B cell (primary cell): ENCODE measurements around the gene LRRC74B. TPM values are rescaled to one million over a fixed set of nuclear protein-coding genes. Genes with fewer than 3 reads are reported as not detected.
A peak's percentile ranks its signal among the peaks of the same experiment; 100 is the strongest.

Source experiments
- ATAC-seq: fragments of 200-7000 bp; cut with Tn5 transposase; one replicate; pipeline ENCODE4 v1.10.0; 2021; ENCODE audit warnings: low read depth, mild to moderate bottlenecking, moderate number of reproducible peaks, moderate library complexity
- CTCF ChIA-PET: fragments of 350-600 bp; sonication (Branson Sonifier 250); formaldehyde crosslinking; loops from one replicate; lab custom pipeline; 2021; ENCODE audit warnings: antibody characterized with exemption, inconsistent platforms; lab: Charles Lee
- POLR2A ChIA-PET: fragments of 350-600 bp; sonication (Branson Sonifier 250); formaldehyde crosslinking; loops from one replicate; lab custom pipeline; 2021; ENCODE audit warnings: antibody characterized with exemption; lab: Charles Lee
- DNase-seq: peaks from one replicate; pipeline ENCODE4 v3.0.0; 2013
- H2AFZ ChIP-seq: 2 replicates; pipeline ENCODE4 v1.6.1; 2012; ENCODE audit warnings: mild to moderate bottlenecking, low read depth, low read length; ENCODE audit not compliant: insufficient read depth, poor library complexity, severe bottlenecking
- H3K27ac ChIP-seq, 2 donors: 1 replicate in 1 of 2; 2 replicates in 1 of 2; pipeline ENCODE4 v1.5.1; 2012 to 2013; ENCODE audit warnings: low read length in 2 of 2, mild to moderate bottlenecking in 2 of 2, moderate library complexity in 1 of 2
- H3K27me3 ChIP-seq, 4 experiments: fragments of 200-600 bp in 1 of 4; sonication (generic) in 1 of 4; replicated peaks in 1 of 4; 1 replicate in 2 of 4; 2 replicates in 2 of 4; pipeline versions ENCODE4 v1.6.1 to v1.7.0; 2013 to 2016; ENCODE audit warnings: low read length in 3 of 4, mild to moderate bottlenecking in 2 of 4, mixed read lengths in 1 of 4, moderate library complexity in 1 of 4; ENCODE audit not compliant: insufficient read depth in 4 of 4, control insufficient read depth in 3 of 4; ENCODE audit errors: control extremely low read depth in 1 of 4
- H3K36me3 ChIP-seq, 2 experiments: replicated peaks in 1 of 2; 1 replicate in 1 of 2; 2 replicates in 1 of 2; pipeline versions ENCODE4 v1.6.1 to v1.7.1; 2013; ENCODE audit warnings: low read length in 1 of 2; ENCODE audit not compliant: insufficient read depth in 2 of 2, control insufficient read depth in 1 of 2; ENCODE audit errors: control extremely low read depth in 1 of 2, extremely low read depth in 1 of 2
- H3K4me1 ChIP-seq, 2 donors: fragments of 200-600 bp in 1 of 2; sonication (generic) in 1 of 2; 1 replicate in 1 of 2; 2 replicates in 1 of 2; pipeline versions ENCODE4 v1.5.1 to v1.6.1; 2013 to 2017; ENCODE audit warnings: low read length in 2 of 2; ENCODE audit not compliant: control insufficient read depth in 2 of 2, insufficient read depth in 2 of 2
- H3K4me2 ChIP-seq: replicated peaks from 2 replicates; pipeline ENCODE3; 2012; ENCODE audit warnings: mild to moderate bottlenecking, low read depth, low read length; ENCODE audit not compliant: poor library complexity, severe bottlenecking
- H3K4me3 ChIP-seq, 5 experiments: fragments of 200-600 bp in 1 of 5; sonication (generic) in 1 of 5; 1 replicate in 3 of 5; 2 replicates in 2 of 5; pipeline versions ENCODE4 v1.5.1 to v1.7.0; 2011 to 2016; ENCODE audit warnings: low read length in 4 of 5, mild to moderate bottlenecking in 4 of 5, low read depth in 2 of 5, control low read depth in 1 of 5, moderate library complexity in 1 of 5; ENCODE audit not compliant: insufficient read depth in 1 of 5; ENCODE audit errors: control extremely low read depth in 1 of 5, extremely low read depth in 1 of 5
- H3K79me2 ChIP-seq: fragments of 200-600 bp; sonication (generic); one replicate; pipeline ENCODE4 v1.6.0; 2016; ENCODE audit warnings: low read length; ENCODE audit not compliant: control insufficient read depth, insufficient read depth
- H3K9ac ChIP-seq: fragments of 200-600 bp; sonication (generic); 2 replicates; pipeline ENCODE4 v1.6.1; 2017; ENCODE audit warnings: mild to moderate bottlenecking, low read length, moderate library complexity
- H3K9me3 ChIP-seq, 3 donors: one replicate each; pipeline versions ENCODE4 v1.6.1 to v1.7.1; 2013; ENCODE audit warnings: low read length in 2 of 3; ENCODE audit not compliant: control insufficient read depth in 2 of 3, insufficient read depth in 1 of 3; ENCODE audit errors: control extremely low read depth in 1 of 3
- H4K20me1 ChIP-seq: 2 replicates; pipeline ENCODE4 v1.6.0; 2012; ENCODE audit warnings: mild to moderate bottlenecking, low read length; ENCODE audit not compliant: insufficient read depth, control insufficient read depth, poor library complexity, severe bottlenecking
- H3K27ac Mint-ChIP-seq: one replicate; pipeline ENCODE4 v1.8.0; 2021; ENCODE audit warnings: mixed read lengths
- H3K27me3 Mint-ChIP-seq: one replicate; pipeline ENCODE4 v1.8.0; 2021; ENCODE audit warnings: mixed read lengths
- H3K4me1 Mint-ChIP-seq: one replicate; pipeline ENCODE4 v1.8.0; 2021; ENCODE audit warnings: mixed read lengths
- H3K4me3 Mint-ChIP-seq: one replicate; pipeline ENCODE4 v1.8.0; 2021; ENCODE audit warnings: mixed read lengths
- H3K9me3 Mint-ChIP-seq: one replicate; pipeline ENCODE4 v1.8.0; 2022; ENCODE audit warnings: mixed read lengths; ENCODE audit not compliant: insufficient read depth
- CTCF ChIP-seq: fragments of 200-600 bp; IDR thresholded peaks from one replicate; pipeline ENCODE4 v1.8.0; 2022; ENCODE audit warnings: antibody characterized with exemption, mild to moderate bottlenecking
- EZH2 ChIP-seq: IDR thresholded peaks from 2 replicates; pipeline ENCODE4 v1.6.1; 2012; ENCODE audit warnings: borderline replicate concordance, low read depth, mild to moderate bottlenecking, moderate library complexity, low read length; ENCODE audit not compliant: insufficient read depth, poor library complexity, severe bottlenecking
- whole genome bisulfite sequencing: methylation state at CpG from one replicate; pipeline ENCODE4 v1.1.5; 2013; ENCODE audit warnings: missing lambda C conversion rate; ENCODE audit not compliant: insufficient coverage; 5-methylcytosine and 5-hydroxymethylcytosine counted together
- intact Hi-C: fragments of 100-400 bp; cut with micrococcal nuclease; formaldehyde crosslinking; loops from one replicate; pipeline ENCODE4 v1.10.0; 2022
- polyA plus RNA-seq: library from polyadenylated mRNA; depleted of rRNA; stranded (reverse); fragments of >200 nt; gene quantifications from 2 replicates; pipeline ENCODE4 v1.2.3, GENCODE V29; 2012
- total RNA-seq, 2 donors: library from RNA; stranded (reverse); fragments of 120-200 nt in 1 of 2; gene quantifications; 1 replicate in 1 of 2; 2 replicates in 1 of 2; pipeline versions ENCODE4 v1.2.3 to v1.2.4, GENCODE V29; 2013 to 2022

Gene LRRC74B
- total and polyA plus RNA-seq, 2 donors (not counting 1 experiment from before 2014, with no cell fraction given): 0.01 to 0.17 TPM

GRCh38 chr22:21054714-21055563 lies 9.2 kb downstream of the LRRC74B start:
- H3K9ac ChIP-seq: no peak overlapping the region
- no peak overlapping the region for H2AFZ ChIP-seq
- Mint-ChIP-seq H3K27ac (no peak overlapping the region), H3K4me3 (no peak overlapping the region), H3K4me1 (peaks cover 8% of the 10 kb centered on the region), H3K27me3 (peaks cover 18% of the 10 kb centered on the region), H3K9me3 (no peaks in the 10 kb centered on the region)
- H3K27ac ChIP-seq: no peak overlapping the region
- H3K4me3 ChIP-seq: no peak overlapping the region
- ATAC-seq: no peak
- peaks cover 4 to 7% of the 10 kb centered on the region in 2 donors for H3K4me1 ChIP-seq
- H3K27me3 ChIP-seq: peaks cover 0 to 6% (median 3%) of the 10 kb centered on the region in 4 experiments
- no peaks in the 10 kb centered on the region for H3K79me2 ChIP-seq
- DNase-seq: no peak
- ChIA-PET POLR2A (no interaction called here), CTCF (no interaction called here)
- no peaks in the 10 kb centered on the region for H3K36me3 ChIP-seq
- TF ChIP-seq EZH2: no peak
- no peak for TF ChIP-seq CTCF
- H4K20me1 ChIP-seq: no peaks in the 10 kb centered on the region
- H3K4me2 ChIP-seq: no peak overlapping the region
- no peaks in the 10 kb centered on the region for H3K9me3 ChIP-seq
- 97% methylated on average over 10 of the region's 11 CpGs for WGBS
- intact Hi-C loops: no loop called here

- Mint-ChIP-seq H3K27me3 (peaks cover 18% of the 10 kb centered on the region), H3K9me3 (no peaks in the 10 kb centered on the region), H3K4me1 (peaks cover 8% of the 10 kb centered on the region), H3K4me3 (no peak overlapping the region), H3K27ac (no peak overlapping the region)
- H3K4me3 ChIP-seq: no peak overlapping the region
- no peak overlapping the region for H3K27ac ChIP-seq
- ChIA-PET CTCF (no interaction called here), POLR2A (no interaction called here)
- DNase-seq (no peak), ATAC-seq (no peak)
- peak overlapping the region; percentile 54 for H3K4me2 ChIP-seq
- no peaks in the 10 kb centered on the region for H3K79me2 ChIP-seq
- H3K36me3 ChIP-seq: no peaks in the 10 kb centered on the region
- H3K9me3 ChIP-seq: no peaks in the 10 kb centered on the region
- H3K9ac ChIP-seq: no peak overlapping the region
- intact Hi-C loops: no loop called here
- WGBS: 26% methylated on average over 4 of the region's 4 CpGs
- peaks cover 4 to 7% of the 10 kb centered on the region in 2 donors for H3K4me1 ChIP-seq
- peak overlapping the region; percentile 33 for H2AFZ ChIP-seq
- peaks cover 0 to 6% (median 3%) of the 10 kb centered on the region in 4 experiments for H3K27me3 ChIP-seq
- H4K20me1 ChIP-seq: no peaks in the 10 kb centered on the region
- TF ChIP-seq EZH2: no peak
- TF ChIP-seq CTCF: no peak
These were observed 9.8 kb downstream of the LRRC74B start for GRCh38 chr22:21055564-21055834.
